Measurements from ENCODE around the gene SPDYE1.
"Not testable (repeated sequence)": the region's sequence is repeated elsewhere in the genome, so short reads cannot be mapped to it uniquely, and the experiment has no call there.

The SPDYE1 gene

GRCh38 chr7:43992896-43993295 is 4.8 kb upstream of the SPDYE1 start:
- DNase-seq (ENCODE audit: low read depth), result not testable (repeated sequence)

- not testable (repeated sequence) for DNase-seq (ENCODE audit: low read depth)
Measured at GRCh38 chr7:43994681-43995080, 3.0 kb upstream of the SPDYE1 start.

DNA sequence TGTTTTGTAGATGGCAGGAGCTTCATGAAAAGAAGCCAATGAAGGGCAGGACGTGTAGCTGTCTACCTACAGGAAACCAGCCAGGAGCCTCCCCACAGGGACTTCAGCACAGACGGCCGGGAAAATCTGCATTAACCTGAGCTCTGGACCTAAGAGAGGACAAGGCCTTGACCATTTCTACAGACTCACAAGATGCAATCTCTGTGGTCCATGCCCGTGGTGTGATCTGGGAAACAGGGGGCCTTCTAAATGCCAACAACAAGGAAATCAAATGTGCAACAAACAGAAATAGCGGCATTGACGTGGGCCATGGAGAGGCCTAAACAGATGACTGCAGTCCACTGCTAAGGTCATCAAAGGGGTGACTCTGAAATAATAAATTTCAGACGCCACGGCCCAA is 14.4 kb downstream of the SPDYE1 start:
- DNase-seq (ENCODE audit: low read depth), result not testable (repeated sequence)

- not testable (repeated sequence) for DNase-seq (ENCODE audit: low read depth)
Measured at GRCh38 chr7:44015090-44015489, 17.4 kb downstream of the SPDYE1 start.

DNA sequence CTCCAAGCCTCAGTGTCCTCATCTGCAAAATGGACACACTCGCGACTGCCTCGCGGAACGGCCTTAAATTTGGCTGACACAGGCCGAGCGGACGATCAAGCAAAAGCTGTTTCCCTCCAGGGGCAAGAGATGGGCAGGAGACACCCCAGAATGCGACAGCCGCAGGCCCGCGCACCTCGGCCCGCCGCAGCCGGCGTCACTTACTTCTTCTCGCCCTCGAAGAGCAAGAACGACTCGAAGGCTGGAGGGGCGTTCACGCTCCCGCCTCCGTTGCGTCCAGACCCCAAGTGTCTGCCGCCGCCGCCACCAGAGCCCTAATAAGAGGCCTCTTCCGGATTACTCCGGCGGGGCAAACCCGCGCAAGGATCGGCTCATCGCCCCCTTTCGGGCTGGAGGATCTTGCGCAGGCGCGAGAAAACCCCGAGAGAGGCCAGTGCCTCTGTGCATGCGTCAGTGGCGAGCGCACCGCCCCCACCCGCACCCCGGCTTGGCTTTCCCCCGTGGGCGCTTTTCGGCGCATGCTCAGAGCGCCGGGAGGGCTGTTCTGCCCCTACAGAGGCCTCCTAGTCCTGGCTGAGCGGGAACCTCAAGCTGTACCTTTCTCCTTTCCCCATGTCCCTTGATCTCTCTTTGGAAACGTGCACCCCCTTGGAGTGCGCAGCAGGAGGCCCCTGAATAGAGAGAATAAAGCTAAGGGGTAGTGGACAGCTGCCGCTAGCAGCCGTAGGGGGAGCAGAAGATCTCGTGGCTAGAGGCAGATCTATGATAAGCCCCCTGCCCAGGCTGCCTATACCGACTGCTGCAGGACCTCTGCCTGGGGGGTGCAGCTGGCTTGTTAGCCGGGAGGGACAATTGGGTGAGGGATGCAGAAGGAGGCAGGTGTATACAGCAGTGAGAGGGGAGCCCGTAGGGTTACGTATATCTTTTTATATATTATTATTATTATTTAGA is 21.4 kb downstream of the SPDYE1 start:
- peak; percentile 72 for DNase-seq (ENCODE audit: low read depth)

DNA sequence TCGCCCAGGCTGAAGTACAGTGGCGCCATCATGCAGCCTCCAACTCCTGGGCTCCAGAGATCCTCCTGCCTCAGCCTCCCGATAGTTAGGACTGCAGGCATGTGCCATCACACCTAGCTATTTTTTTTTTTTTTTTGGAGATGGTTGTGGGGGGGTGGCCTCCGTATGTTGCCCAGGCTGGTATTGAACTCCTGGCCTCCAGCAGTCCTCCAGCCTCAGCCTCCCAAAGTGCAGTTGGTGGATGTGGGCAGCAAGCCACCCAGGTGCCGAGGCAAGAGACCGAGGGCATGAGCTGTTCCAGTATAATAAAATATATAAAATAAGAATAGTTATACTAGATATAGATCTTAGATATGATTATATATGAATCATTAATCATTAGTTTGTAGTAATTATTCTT is 22.1 kb downstream of the SPDYE1 start:
- not testable (repeated sequence) for DNase-seq (ENCODE audit: low read depth)

DNA sequence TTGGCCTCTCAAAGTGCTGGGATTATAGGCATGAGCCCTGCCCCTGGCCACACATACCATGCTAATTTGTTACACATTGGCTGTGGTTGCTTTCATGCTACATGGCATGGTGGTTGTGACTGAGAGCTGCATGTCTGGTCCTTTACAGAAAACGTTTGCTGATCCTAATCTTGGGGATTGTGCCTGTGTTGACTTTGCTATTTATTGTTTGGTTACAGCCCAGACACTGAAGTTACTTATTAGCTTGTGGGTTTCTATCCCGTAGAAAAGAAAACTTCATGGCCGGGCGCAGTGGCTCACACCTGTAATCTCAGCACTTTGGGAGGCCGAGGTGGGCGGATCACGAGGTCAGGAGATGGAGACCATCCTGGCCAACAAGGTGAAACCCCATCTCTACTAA is 24.4 kb downstream of the SPDYE1 start:
- DNase-seq (ENCODE audit: low read depth), result not testable (repeated sequence)

GRCh38 chr7:44022796-44023467 is 25.2 kb downstream of the SPDYE1 start:
- DNase-seq (ENCODE audit: low read depth), result not testable (repeated sequence)

GRCh38 chr7:44029433-44029832 is 31.7 kb downstream of the SPDYE1 start:
- not testable (repeated sequence) for DNase-seq (ENCODE audit: low read depth)

DNA sequence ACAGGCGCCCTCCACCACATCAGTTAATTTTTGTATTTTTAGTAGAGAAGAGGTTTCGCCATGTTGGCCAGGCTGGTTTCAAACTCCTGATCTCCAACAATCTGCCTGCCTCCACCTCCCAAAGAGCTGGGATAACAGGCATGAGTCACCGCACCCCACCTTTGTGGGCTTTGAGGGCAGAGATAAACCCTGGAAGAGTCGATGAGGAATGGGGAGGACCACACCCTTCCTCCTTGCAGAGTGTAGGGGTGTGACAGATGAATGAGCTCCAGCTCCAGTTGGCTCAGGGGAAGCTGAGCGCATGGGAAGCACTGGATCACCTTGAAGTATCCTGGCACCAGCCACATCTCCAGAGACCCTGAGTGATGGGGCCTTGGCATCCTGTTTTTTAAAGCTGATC is 32.3 kb downstream of the SPDYE1 start:
- not testable (repeated sequence) for DNase-seq (ENCODE audit: low read depth)

DNA sequence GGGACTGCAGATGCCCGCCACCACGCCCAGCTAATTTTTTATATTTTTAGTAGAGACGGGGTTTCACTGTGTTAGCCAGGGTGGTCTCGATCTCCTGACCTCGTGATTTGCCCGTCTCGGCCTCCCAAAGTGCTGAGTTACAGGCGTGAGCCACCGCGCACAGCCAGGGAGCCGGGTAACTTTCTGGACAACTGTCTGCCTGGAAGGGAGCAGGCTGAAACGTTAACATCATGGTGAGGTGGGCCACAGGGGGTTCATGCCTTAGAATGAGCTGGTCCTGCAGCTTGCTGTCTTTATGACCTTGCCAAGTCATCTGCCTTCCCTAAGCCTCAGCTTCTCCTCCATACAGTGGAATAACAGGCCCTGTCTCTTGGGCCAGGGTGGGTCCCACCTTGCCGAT is 33.6 kb downstream of the SPDYE1 start:
- DNase-seq (ENCODE audit: low read depth), result not testable (repeated sequence)

GRCh38 chr7:44032031-44032430 is 34.3 kb downstream of the SPDYE1 start:
- not testable (repeated sequence) for DNase-seq (ENCODE audit: low read depth)

GRCh38 chr7:44033971-44034844 is 36.5 kb downstream of the SPDYE1 start:
- not testable (repeated sequence) for DNase-seq (ENCODE audit: low read depth)

GRCh38 chr7:44036364-44036763 is 38.7 kb downstream of the SPDYE1 start:
- DNase-seq (ENCODE audit: low read depth), result not testable (repeated sequence)

- DNase-seq (ENCODE audit: low read depth), result not testable (repeated sequence)
Measured at GRCh38 chr7:44037951-44038350, 40.3 kb downstream of the SPDYE1 start.

- not testable (repeated sequence) for DNase-seq (ENCODE audit: low read depth)
Measured at GRCh38 chr7:44038553-44038952, 40.9 kb downstream of the SPDYE1 start.

DNA sequence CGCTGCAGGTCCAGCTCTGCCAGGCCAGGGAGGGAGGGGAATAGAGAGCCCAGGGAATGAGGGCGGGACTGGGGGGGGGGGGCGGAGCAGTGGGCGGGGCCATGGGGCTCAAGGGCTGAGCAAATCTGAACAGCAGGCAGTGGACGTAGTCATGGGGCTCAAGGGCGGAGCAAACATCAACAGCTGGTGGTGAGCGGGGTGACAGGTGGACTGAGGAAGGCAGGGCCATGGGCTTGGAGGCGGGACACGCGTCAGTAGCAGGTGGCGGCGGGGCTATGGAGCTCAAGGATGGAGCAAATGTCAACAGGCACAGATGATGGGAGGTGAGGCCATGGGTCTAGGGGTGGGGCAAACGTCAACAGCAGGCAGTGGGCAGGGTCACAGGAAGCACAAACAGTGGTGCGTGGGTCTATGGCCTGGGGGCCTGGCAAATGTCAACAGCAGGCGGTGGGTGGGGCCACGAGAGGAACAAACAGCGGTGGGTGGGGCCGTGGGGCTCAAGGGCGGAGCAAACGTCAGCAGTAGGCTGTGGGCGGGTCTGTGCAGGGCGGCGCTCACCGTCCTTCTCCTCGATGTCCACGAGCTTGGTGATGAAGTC is 41.4 kb downstream of the SPDYE1 start:
- DNase-seq (ENCODE audit: low read depth), result not testable (repeated sequence)

GRCh38 chr7:44039800-44040492 is 42.2 kb downstream of the SPDYE1 start:
- DNase-seq (ENCODE audit: low read depth), result not testable (repeated sequence)

DNA sequence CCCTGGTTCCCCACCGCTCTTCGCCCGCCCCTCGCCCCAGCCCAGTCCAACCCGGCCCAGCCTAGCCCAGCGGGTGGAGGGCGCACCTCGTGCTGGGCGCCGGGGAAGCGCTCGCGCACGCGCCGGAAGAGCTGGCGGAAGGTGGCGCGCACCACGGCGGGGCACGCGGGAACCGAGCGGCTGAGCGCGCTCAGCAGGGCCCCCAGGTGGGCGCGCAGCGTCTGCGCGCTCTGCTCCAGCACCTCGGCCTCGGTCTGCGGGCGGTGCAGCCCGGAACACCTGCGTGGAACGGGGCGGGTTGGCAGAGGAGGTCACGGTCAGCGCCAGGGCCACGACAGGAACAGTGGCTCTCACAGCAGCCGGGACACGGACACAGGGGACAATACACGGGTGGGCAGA is 42.8 kb downstream of the SPDYE1 start:
- not testable (repeated sequence) for DNase-seq (ENCODE audit: low read depth)

DNA sequence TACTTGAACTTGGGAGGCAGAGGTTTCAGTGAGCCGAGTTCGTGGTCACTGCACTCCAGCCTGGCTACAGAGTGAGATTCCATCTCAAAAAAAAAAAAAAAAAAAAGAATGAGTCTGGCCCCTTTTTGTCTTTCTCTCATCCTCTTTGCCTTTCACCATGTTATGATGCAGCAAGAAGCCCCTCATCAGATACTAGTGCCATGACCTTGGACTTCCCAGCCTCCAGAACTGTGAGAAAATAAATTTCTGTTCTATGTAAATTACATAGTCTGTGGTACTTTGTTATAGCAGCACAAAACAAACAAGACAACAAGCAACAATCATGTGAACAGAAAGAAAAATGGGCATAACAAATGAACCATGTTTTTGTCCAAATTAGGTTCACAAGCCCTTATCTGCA is 44.5 kb downstream of the SPDYE1 start:
- DNase-seq (ENCODE audit: low read depth), result no peak

DNA sequence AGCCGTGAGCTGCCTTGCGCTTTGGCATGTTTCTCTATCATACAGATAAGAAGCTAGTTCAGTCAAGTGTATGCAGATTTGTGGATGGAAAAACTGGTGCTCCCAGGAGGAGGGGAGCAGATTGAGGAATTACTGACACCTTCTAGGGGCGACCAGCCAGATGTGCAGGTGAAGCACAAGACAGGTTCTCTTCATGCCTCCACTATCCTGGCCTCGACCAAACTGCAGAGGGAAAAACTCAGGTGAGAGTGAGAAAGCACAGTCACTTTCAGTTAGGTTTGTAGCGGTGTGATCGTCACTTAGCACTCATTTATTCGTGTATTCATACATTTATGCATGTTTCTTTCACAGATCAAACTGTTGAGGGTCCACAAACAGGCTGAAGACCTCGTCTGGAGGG is 46.2 kb downstream of the SPDYE1 start:
- DNase-seq (ENCODE audit: low read depth), result no peak

All from non-pigmented ciliary epithelial cell (primary cell).